NCI-H2196 treated with DMSO at 0.1 percent for 48 hours (cell line): ENCODE data around the gene BCAS3.

Source experiments
- DNase-seq: peaks from one replicate; lab custom pipeline; 2025; ENCODE audit not compliant: unreplicated experiment; lab: John Stamatoyannopoulos, UW

The BCAS3 gene

DNA sequence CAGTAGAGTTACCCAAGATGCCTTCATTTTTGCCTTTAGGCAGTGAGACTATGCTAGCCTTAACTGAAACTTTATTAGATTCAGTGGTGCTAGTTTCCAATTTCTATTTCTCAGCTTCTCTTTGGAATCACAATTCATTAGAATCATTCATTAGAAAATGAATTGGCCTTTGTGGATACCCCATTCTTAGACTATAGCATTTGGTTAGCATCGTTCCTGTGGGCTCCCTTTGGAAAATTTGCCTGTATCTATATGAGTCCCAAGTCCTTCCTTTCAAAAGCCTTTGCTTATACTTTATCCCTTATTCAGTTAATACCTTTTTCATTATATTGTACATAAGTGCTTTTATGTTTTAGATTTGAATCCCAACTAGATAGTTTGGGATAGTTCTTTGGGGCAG, 535.0 kb downstream of the BCAS3 start:
- DNase-seq = no peak

DNA sequence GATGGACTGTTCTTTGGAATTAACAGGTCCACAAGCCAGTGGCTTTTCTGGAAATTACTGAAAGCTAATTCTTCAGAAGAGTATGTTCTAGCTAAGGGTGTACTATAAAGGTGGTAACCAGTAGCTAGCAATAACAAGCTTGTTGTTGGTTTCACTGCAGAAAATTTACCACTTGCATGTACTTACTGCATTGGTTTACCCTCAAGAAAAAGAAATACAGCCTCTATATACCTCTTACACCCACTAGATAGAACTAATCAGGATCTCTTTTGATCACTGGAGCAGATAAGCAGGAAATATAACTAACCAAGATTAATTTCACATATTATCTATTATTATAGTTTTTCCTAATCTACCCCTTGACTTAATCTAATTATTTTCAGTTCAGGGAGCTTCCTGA, 537.1 kb downstream of the BCAS3 start:
- DNase-seq = no peak

DNA sequence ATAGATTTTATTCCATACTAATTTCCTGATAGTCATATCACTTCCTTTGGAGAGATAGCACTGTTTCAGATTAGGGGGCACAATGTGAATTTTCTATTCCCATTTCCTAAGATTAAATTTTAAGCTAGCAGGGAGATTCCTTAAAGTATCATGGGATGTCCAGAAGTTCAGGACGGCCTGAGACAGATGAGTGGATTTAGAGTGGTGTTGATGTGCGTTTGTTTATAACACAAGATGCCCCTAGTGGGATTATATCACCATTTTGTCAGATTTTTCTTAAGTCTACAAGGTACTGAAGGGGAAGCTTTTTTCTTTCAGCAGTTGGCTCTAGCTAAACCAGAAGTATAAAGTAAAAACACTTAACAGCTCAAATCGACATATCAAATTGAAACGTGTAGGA, 538.4 kb downstream of the BCAS3 start:
- DNase-seq = no peak

DNA sequence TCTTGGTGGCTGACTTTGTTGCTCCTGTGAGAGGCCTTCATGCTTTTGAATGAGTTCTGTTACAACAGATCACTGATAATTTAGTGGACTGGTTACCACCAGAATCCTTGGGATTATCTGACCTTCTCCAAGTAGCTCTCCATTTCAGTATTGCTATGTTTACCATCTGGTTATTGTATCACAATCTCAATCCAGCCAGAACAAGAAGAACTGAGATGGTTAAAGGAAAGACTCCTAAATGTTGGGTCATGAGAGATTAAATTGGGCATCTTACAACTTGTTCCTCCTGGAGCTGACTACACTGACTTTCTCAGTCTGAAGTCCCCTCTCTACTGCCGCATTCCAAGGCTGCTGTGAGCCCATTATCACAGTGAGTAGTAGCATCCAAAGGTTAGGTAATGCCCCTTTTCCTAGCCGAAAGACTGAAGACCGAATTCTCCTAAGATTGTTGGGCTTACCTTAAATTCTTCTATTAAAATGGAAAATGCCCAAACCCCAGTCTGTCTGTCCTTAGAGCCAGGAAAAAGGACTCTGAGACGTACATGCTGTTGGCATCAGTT, 540.3 kb downstream of the BCAS3 start:
- DNase-seq = no peak

DNA sequence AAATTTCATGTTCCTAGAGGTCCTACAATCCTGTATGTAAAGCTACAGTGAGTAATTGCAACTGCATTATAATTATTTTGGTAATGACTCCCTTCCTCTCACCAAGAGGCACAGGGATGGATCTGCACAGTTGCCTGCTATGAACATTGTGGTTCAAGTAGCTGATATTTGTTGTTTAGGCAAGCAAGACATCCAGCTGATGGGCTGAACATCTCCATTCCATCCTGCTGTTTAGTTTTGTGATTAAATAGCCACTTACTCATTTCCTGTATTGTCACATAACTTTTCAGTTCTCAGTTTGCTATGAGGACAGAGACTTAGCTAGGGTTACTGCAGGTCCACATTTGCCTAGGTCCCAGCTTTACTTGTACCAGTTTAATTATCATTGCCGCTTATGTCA, 540.8 kb downstream of the BCAS3 start:
- no peak for DNase-seq

DNA sequence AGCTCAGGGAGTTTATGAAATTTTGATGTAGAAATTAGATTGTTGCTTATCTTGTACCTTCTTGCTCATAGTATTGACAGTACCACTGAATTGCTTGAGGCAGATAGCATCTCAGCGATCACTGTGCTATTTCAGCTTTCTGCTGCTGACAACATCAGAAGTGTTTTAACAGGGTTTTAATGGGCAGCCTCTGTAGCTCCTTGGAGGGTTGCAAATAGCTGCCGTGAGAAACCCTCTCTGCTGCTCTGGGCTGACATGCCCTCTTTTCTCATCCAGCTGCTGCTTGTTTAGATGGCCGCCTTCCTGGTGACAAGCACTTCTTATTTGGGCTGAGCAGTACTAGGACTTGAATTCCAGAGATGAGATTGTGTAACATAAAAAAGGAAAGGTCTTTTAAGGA, 541.8 kb downstream of the BCAS3 start:
- no peak for DNase-seq

DNA sequence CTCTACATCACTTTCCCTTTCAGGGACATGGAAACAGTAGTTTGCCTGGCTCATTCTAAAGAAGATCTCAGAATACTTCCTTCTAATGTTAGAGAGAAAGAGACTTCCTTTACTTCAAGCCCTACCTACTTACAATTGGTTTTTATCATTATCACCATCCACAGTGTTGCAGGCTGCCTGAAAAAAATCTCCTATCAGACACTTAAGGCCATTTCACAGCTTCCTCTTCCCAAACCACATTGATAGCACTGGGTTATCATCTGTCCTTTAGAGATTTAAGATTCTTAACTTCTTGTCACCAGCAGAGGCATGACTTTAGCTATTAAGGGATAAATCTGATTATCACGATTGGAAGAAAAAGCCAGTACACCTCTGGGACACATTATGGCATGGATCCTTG, 543.5 kb downstream of the BCAS3 start:
- no peak for DNase-seq

DNA sequence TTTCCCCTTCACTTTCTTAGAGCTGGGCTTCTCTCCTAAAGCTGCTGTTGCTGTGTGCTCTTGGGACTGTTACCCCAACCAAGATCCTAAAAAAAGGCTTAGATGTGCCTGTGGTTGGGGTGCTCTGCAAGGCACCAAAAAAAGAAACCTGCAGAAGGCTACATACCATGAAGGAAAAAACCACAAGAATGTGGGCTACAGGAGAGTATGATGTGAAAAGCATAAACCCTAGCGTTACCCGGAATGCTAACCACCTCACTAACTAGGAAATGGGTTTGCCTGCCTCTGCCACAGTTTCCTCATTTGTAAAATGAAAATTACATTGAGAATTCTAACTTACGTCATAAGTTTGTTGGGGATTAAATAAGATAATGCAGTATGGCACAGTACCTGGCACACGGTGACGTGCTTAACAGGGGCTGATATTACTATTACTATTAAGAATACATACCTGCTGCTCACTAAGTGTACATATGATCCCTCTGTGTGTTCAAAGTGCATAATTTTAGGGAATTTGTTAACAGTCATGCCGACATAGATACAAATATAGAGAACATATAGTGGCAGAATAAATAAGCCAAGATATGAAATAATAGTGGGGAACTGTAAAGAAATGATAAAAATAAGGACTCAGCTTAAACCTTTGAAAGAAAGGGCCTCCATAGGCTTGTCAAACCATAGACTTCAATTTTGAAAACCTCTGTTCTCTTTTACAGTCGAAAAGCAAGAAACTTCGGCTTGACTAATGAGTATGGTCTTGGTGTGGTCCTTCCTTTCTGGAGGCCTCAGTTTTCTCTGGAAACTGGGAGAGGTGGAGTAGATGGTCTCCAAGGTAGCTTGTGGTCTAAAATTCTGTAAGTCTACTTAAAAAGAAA, 544.2 kb downstream of the BCAS3 start:
- DNase-seq = no peak

DNA sequence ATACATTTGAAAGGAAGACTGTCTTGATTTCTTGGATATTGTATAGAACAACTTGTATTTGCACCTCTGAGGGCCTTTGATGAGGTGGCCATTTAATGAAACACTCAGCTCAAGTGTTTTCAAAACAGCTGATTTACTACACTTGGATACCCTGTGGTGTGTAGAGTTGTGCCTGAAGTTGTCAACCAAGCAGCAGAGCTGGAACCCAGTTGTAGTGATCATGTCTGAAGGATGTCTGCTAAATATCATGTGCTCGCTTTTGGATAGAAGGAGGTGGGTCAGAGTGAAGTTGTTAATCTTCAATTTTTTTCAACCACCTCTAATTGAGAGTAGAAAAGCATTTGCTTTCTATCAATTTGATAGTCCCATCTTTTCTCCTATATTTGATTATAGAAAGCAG, 546.1 kb downstream of the BCAS3 start:
- DNase-seq = no peak

DNA sequence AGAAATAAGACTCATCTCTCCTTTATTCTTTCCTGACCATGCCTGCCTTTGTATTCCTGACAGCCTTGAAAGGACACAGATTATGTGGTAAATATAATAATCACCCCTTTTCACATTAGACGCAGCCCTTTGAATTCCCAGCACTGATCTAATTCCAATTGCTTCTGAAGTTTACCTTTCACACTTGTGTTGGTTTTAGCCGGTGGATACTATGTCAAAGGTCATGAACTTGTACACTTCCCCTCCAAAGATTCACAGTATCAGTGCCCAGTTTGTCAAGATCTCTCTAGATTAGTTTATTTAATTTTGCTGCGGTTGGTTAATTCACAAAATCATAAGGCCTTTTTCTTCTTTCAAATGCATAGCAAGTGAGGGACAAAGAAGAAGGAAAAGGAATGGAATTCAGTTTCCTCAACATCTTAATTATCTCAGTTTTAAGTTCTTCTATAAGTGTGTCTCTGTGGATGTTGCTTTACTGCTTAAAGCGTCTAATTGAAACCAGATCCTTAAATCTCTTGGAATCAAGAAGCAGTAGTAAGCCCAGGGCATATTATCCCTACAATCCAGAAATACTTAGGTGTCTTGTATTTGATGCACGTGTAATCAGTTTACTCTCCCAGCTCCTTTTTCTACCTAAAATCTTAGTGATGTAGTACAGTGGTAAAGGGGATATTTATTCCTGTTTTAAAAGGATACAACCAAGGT, 547.7 kb downstream of the BCAS3 start:
- no peak for DNase-seq

DNA sequence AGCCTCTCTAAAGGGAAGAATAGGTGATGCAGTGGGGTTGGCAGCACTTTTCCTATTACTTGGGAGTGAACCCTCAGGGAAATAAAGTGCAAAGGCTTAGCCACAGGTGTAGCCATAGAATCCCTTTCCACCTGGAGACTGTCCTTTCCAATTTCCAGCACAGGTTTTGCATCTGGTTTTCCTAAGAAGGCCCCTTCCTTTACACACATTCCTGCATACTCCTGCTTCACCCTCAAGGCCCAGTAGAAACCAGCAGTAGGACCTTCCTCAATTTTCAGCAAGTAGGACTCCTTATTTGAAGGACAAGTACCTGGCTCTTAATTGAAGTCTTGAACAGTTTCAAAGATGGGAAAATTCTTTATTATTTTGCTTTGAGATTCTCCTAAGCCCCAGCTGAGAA, 550.2 kb downstream of the BCAS3 start:
- no peak for DNase-seq

DNA sequence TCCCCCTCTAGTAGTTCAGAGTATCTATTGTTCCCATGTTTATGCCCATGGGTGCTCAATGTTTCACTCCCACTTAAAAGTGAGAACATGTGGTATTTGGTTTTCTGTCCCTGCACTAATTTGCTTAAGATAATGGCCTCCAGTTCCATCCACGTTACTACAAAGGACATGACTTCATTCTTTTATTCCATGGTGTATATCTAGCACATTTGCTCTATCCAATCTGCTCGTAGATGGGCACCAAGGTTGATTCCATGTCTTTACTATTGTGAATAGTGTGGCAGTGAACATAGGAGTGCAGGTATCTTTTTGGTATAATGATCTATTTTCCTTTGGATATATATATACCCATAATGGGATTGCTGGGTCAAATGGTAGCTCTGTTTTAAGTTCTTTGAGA, 552.8 kb downstream of the BCAS3 start:
- no peak for DNase-seq

DNA sequence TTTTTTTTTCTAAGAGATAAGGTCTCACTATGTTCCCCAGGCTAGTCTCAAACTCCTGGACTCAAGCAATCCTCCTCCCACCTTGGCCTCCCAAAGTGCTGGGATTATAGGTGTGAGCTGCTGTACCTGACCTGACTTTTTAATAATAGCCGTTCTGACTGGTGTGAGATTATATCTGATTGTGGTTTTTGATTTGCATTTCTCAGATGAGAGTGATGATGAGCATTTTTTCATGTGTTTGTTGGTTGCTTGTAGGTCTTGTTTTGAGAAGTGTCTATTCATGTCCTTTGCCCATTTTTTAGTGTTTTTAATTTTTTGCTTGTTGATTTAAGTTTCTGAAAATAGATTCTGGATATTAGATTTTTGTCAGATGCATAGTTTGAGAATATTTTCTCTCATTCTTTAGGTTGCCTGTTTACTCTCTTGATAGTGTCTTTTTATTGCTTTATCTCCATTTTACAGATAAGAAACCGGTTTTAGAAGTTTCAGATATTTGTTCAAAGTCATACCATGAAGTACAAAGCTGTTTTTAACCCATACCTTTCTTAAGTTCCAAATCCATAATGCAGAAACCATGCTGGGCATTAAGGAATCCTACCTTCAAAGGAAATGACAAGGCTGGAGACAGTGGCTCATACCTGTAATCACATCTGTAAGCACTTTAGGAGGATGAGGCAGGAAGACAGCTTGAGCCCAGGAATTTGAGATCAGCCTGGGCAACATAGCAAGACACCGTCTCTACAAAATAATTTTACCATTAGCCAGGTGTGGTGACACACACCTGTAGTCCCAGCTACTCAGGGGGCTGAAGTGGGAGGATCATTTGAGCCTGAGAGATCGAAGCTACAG, 553.5 kb downstream of the BCAS3 start:
- no peak for DNase-seq

DNA sequence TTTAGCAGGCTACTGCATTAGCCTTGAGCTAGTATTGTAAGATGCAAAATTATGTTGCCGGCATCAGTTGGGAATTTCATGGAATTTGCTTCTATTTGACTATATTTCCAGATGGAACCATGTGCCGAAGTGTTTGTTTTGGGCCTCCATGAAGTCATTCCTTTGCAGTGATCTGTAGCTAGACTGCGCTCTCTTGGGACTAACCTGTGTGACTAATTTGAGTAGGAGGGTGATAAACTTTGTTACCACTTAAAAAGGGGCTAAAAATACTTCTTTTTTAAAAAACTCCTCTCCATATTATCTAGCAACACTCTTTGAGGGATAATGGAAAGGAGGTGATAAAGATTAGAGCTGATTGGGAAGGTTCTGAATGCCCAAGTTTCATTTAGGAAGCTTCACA, 555.2 kb downstream of the BCAS3 start:
- no peak for DNase-seq

DNA sequence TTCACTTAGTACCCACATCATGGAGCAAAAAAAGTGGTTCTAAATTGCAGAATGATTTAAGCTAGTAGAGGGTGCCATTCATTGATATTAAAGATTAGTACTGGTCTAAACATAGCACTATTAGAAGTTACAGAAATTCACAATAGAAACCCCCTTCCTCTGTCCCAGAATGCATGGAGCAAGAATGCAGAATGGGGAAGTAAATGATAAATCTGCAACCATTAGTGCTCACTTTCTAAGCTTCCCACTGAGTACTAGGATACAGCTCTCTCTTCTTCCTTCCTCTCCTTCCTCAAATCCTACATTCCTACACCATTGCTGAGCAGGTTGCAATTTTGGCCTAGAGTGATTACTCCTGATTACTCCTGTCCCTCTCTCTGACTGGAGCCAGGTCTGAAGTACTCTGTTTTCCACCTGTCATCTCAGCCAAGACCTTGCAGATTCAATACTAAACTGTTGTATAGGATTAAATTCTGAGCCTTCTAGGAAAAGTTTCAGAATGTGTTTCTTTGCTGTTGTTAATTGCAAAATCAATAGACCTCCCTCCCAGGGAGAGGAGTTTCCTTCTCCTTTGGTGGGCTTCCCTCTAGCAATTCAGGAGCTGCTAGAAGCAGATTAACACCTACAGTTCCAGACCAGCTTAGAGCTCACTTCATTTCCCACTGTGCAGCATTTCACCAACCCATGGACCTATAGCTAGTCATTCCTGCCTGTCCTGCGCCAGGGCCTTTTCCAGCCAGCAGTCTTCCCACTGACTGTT, 556.5 kb downstream of the BCAS3 start:
- DNase-seq = no peak

DNA sequence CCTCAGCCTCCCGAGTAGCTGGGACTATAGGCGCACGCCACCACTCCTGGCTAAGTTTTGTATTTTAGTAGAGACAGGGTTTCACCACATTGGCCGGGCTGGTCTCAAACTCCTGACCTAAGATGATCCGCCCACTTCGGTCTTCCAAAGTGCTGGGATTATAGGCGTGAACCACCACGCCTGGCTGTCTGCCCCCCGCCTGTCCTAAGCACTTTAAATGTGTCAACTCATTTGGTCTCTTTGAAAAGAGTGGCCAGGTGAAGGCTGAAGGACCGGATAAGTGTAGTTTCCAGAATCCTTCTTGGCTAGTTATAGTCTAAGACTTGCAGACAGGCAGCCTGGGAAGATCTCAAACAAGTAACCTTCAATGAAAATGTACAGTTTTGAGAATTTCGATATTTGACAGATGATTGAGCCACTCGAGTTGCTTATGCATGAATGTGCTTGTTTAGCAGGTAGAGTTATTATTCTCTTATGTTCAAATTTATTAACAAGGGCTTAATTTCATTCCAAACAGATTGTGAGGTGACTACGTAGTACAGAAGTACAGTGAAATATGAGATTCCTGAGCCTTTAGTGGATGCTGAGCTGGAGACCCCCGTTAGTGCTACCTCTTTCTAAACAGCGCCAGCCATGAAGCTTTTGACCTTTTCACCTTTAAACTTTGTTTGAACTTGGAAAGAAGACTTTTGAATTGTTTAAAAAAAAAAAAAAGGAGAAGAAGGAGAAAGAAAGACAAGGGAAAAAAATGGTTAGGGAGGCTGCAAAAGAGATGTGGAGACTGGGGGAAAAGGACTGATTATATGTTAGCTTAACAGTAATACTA, 557.6 kb downstream of the BCAS3 start:
- no peak for DNase-seq

DNA sequence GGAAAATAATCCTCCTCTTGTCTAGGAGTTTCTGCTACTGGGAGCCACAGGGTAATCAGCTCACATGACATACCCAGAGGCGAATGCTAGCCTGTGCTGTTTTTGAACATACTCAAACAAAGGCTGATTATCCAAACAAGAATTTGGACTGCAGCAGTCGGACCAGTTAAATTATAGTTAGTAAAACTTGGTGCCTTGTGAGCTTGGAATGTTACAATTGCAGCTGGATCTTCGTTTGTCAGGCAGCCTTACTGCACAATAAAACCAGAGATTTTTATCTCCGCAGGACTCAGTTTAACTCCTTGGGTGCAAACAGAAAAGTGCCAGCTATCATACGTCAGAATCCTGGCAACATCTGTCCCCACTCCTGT, 558.2 kb downstream of the BCAS3 start:
- no peak for DNase-seq

DNA sequence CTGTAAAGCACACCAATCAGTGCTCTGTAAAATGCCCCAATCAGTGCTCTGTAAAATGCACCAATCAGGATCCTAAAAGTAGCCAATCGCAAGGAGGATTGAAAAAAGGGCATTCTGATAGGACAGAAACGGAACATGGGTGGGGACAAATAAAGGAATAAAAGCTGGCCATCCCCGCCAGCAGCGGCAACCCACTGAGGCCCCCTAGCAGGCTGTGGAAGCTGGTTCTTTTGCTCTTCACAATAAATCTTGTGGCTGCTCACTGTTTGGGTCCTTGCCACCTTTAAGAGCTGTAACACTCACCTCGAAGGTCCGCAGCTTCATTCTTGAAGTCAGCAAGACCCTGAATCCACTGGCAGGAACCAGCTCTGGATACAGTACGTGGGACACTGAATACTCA, 559.6 kb downstream of the BCAS3 start:
- DNase-seq = no peak

DNA sequence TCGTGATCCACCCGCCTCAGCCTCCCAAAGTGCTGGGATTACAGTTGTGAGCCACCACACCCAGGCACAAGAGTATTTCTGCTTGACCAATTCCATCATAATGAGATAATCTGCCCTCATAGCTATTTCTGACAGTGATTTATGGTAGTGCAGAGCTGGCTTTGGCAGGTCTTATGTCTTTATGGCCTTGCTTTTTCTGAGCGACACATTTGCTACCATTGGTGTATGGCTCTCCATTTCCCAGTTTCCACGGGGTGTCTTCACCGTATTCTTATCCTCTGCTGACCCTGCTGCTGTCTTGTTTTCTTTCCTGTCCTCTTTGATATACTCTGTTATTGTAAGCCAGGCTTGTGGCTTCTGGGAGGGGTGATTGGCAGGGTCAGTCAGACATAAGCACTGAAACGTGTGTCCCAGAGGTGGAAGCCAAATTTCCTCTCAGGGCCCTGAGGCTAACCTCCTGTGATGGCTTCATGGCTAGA, 560.8 kb downstream of the BCAS3 start:
- no peak for DNase-seq

DNA sequence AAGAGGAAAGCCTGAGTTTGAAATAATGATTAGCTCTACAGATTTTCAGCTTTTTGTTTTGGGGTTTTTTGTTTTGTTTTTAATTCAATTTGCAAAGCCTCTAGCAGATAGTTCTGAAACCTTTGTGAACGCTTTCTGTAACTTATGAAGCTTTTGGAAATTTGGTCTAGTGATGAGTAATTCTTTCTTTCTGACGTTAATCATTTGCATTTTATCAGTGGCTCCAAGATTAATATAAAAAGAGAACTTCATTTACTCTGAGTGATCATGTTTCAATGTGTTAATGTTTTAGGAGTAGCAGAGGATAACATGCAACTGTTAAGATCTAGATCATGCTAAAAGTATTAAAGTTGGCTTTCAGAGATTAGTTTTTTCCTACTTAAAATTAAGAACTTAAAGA, 561.7 kb downstream of the BCAS3 start:
- DNase-seq = no peak
